GM12878 (cell line): ENCODE results near the gene CD200R1. TPM values are rescaled to one million over a fixed set of nuclear protein-coding genes. Genes with fewer than 3 reads are reported as not detected.
A peak's percentile ranks its signal among the peaks of the same experiment; 100 is the strongest.

Experiments
- ATAC-seq: fragments of 200-7000 bp; cut with Tn5 transposase; 3 replicates; pipeline ENCODE4 v1.9.1; 2020; ENCODE audit warnings: mild to moderate bottlenecking, moderate library complexity
- BruUV-seq: library from RNA; stranded (reverse); fragments of 400-500 nt; replicated peaks from 2 replicates; lab custom pipeline; 2021; lab: Mats Ljungman, UMichigan
- CTCF ChIA-PET: fragments of 300-600 bp; sonication (Branson Sonifier 250); formaldehyde crosslinking; extraction: SDS; loops from one replicate; lab custom pipeline; 2021; ENCODE audit warnings: inconsistent platforms; lab: Yijun Ruan, JAX
- POLR2A ChIA-PET: fragments of 350-600 bp; formaldehyde crosslinking; extraction: SDS; loops from one replicate; lab custom pipeline; 2021; ENCODE audit warnings: inconsistent platforms; lab: Charles Lee
- RAD21 ChIA-PET: fragments of 300-600 bp; sonication (Branson Sonifier 250); formaldehyde crosslinking; loops from one replicate; lab custom pipeline; 2023; ENCODE audit warnings: antibody characterized with exemption; ENCODE audit not compliant: unreplicated experiment; lab: Charles Lee
- SMC1A ChIA-PET: fragments of 300-600 bp; sonication (Branson Sonifier 250); formaldehyde crosslinking; loops from one replicate; lab custom pipeline; 2023; ENCODE audit not compliant: unreplicated experiment, uncharacterized antibody; lab: Charles Lee
- DNase-seq: peaks from one replicate; pipeline ENCODE4 v3.0.0-alpha.2; 2011; ENCODE audit warnings: low read depth, low spot score
- FAIRE-seq: peaks from 3 replicates; lab custom pipeline; 2011; peaks lifted over from hg19 to GRCh38; lab: Jason Lieb, UNC
- H2AFZ ChIP-seq: 2 replicates; pipeline ENCODE4 v1.6.0; 2011; ENCODE audit warnings: low read depth, low read length, control low read depth; ENCODE audit not compliant: control insufficient read depth
- H3K27ac ChIP-seq: 2 replicates; pipeline ENCODE4 v1.5.1; 2011; ENCODE audit warnings: control low read depth; ENCODE audit not compliant: control insufficient read depth, insufficient read depth
- H3K27me3 ChIP-seq, 2 experiments: replicated peaks in 1 of 2; 2 replicates each; pipeline versions ENCODE4 v1.6.0 to v1.6.1; 2011; ENCODE audit warnings: low read length in 1 of 2; ENCODE audit not compliant: control insufficient read depth in 2 of 2, insufficient read depth in 2 of 2
- H3K36me3 ChIP-seq, 2 experiments: 2 replicates each; pipeline ENCODE4 v1.5.1; 2011; ENCODE audit warnings: low read length in 1 of 2; ENCODE audit not compliant: control insufficient read depth in 2 of 2, insufficient read depth in 2 of 2
- H3K4me1 ChIP-seq: 2 replicates; pipeline ENCODE4 v1.6.1; 2011; ENCODE audit warnings: mild to moderate bottlenecking, low read length, moderate library complexity, mixed read lengths; ENCODE audit not compliant: control insufficient read depth, insufficient read depth
- H3K4me2 ChIP-seq: 2 replicates; pipeline ENCODE4 v1.6.0; 2011; ENCODE audit warnings: control low read depth; ENCODE audit not compliant: control insufficient read depth, insufficient read depth
- H3K4me3 ChIP-seq: fragments of 200-600 bp; sonication (generic); 2 replicates; pipeline ENCODE4 v1.5.1; 2016
- H3K79me2 ChIP-seq: 2 replicates; pipeline ENCODE4 v1.6.0; 2011; ENCODE audit warnings: low read length; ENCODE audit not compliant: control insufficient read depth, insufficient read depth
- H3K9ac ChIP-seq: 2 replicates; pipeline ENCODE4 v1.8.0; 2011; ENCODE audit warnings: low read length, control low read depth, mixed read lengths; ENCODE audit not compliant: control insufficient read depth, insufficient read depth
- H3K9me3 ChIP-seq: replicated peaks from 3 replicates; pipeline ENCODE4 v1.5.1; 2011; ENCODE audit warnings: mild to moderate bottlenecking, low read length; ENCODE audit not compliant: control insufficient read depth, insufficient read depth
- H4K20me1 ChIP-seq: 2 replicates; pipeline ENCODE4 v1.6.0; 2011; ENCODE audit not compliant: control insufficient read depth, insufficient read depth
- ATF2 ChIP-seq: IDR thresholded peaks from 2 replicates; pipeline ENCODE4 v1.6.1; 2012; ENCODE audit warnings: low read length, inconsistent platforms
- BCL3 ChIP-seq: IDR thresholded peaks from 2 replicates; pipeline ENCODE4 v1.6.1; 2011; ENCODE audit warnings: borderline replicate concordance, low read depth, mild to moderate bottlenecking, moderate library complexity, low read length; ENCODE audit not compliant: insufficient read depth, poor library complexity, severe bottlenecking
- CREB1 ChIP-seq: IDR thresholded peaks from 2 replicates; pipeline ENCODE4 v1.6.1; 2012; ENCODE audit warnings: low read depth, mild to moderate bottlenecking, inconsistent platforms
- CTCF ChIP-seq, 3 experiments: IDR thresholded peaks in 2 of 3; conservative IDR thresholded peaks in 1 of 3; 2 replicates each; pipeline ENCODE4 v1.5.1; 2011; ENCODE audit warnings: low read depth in 3 of 3, low read length in 3 of 3, mild to moderate bottlenecking in 3 of 3, control low read depth in 2 of 3, moderate library complexity in 2 of 3, inconsistent platforms in 1 of 3, mixed read lengths in 1 of 3; ENCODE audit not compliant: control insufficient read depth in 2 of 3, insufficient read depth in 1 of 3; ENCODE audit errors: extremely low read depth in 1 of 3
- HDAC6 ChIP-seq: fragments of 200-600 bp; sonication (generic); IDR thresholded peaks from one replicate; pipeline ENCODE4 v1.8.0; 2017; ENCODE audit warnings: antibody characterized with exemption; ENCODE audit not compliant: unreplicated experiment
- MYB ChIP-seq: fragments of 150-350 bp; IDR thresholded peaks from 2 replicates; pipeline ENCODE4 v1.6.1; 2014; ENCODE audit warnings: mild to moderate bottlenecking, low read depth, low read length, borderline replicate concordance
- NFYB ChIP-seq: IDR thresholded peaks from 2 replicates; pipeline ENCODE4 v1.6.1; 2011; ENCODE audit warnings: low read depth, mild to moderate bottlenecking, low read length, improper control_type of control experiment, moderate library complexity; ENCODE audit not compliant: insufficient read depth
- SP1 ChIP-seq: IDR thresholded peaks from one replicate; pipeline ENCODE4 v1.6.1; 2011; ENCODE audit warnings: low read depth, low read length
- SPI1 ChIP-seq: IDR thresholded peaks from 2 replicates; pipeline ENCODE4 v1.6.1; 2011; ENCODE audit warnings: low read depth, mild to moderate bottlenecking, low read length, moderate library complexity, borderline replicate concordance; ENCODE audit not compliant: insufficient read depth
- WGBS: methylation state at CpG from one replicate; pipeline ENCODE4 v1.1.6; 2016; ENCODE audit warnings: low lambda C conversion rate; ENCODE audit not compliant: insufficient replicate concordance, insufficient coverage; ENCODE audit errors: missing lambda C conversion rate; 5-methylcytosine and 5-hydroxymethylcytosine counted together
- in situ Hi-C: fragments of 300-500 bp; cut with MboI; formaldehyde crosslinking; loops from 9 replicates; pipeline ENCODE4 v1.14.3; 2018; ENCODE audit warnings: mixed read lengths
- intact Hi-C: fragments of 100-400 bp; cut with micrococcal nuclease; formaldehyde crosslinking; loops from one replicate; pipeline ENCODE4 v1.14.2; 2022; ENCODE audit not compliant: unreplicated experiment
- polyA plus RNA-seq, 11 experiments: library from polyadenylated mRNA; depleted of rRNA in 4 of 11; unstranded in 6 of 11; stranded (reverse) in 5 of 11; fragments of >200 nt; fragmentation: Nextera tagmentation in 4 of 11; fragmentation: Illumina TruSeq in 1 of 11; extraction: Ambion mirVana in 4 of 11; extraction: Trizol in 1 of 11; gene quantifications; 1 replicate in 1 of 11; 2 replicates in 10 of 11; pipeline versions ENCODE4 v1.2.1 to v1.2.3, GENCODE V29; 2011 to 2016; ENCODE audit warnings: inconsistent platforms in 2 of 11, missing spikeins in 2 of 11, low read depth in 1 of 11
- total RNA-seq, 4 experiments: library from RNA; depleted of rRNA in 3 of 4; stranded (reverse); fragments of >200 nt in 3 of 4; fragmentation: Illumina TruSeq in 1 of 4; extraction: Trizol in 1 of 4; gene quantifications; 2 replicates each; pipeline versions ENCODE4 v1.2.1 to v1.2.3, GENCODE V29; 2013 to 2021

Gene CD200R1
- total and polyA plus RNA-seq, 10 of the 15 experiments (the other 5 are each of a cell fraction or from before 2014, with no cell fraction given): 0.15 to 1.1 (median 0.88) TPM

DNA sequence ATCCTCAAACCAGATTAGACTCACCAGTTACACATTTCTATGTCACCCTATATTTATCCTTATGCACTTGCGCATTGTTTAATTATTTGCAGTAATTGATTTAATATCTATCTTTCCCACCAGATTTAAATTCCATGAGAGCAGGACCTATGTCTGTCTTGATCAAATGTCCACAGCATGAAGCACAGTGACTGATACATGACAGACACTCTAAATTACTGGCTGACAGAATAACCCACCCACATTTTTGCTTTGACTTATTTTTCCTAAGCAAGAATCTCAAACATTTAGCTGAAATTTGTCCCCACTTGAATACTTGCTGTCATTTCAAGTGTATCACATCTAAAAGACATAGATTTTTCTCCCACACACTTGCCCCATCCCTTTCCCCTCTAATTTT lies 7.5 kb downstream of the CD200R1 start:
- H3K4me3 ChIP-seq: no peak overlapping the region
- 100% methylated on average over 1 of the region's 1 CpG for WGBS
- H3K9me3 ChIP-seq: peaks cover 11% of the 10 kb centered on the region
- no peak overlapping the region; the same call in 1 of the 2 replicates for H2AFZ ChIP-seq
- H3K9ac ChIP-seq: no peak overlapping the region
- ChIA-PET CTCF (interaction anchor here (0.6 to 5.0 kb wide), 4 partner anchors 12 to 372 kb away, joined by 3 to 26 read pairs (median 10); no protein-coding TSS in a partner anchor), SMC1A (interaction anchor here (0.6 to 4.6 kb wide), 18 partner anchors 8 to 381 kb away, joined by 3 to 26 read pairs (median 3); partner anchors contain the start of gene CD200R1), RAD21 (interaction anchor here (0.9 to 3.3 kb wide), 6 partner anchors 12 to 321 kb away, joined by 3 to 14 read pairs (median 7); no protein-coding TSS in a partner anchor), POLR2A (no interaction called here)
- peaks cover 25% of the 10 kb centered on the region for H3K4me1 ChIP-seq
- H3K4me2 ChIP-seq: peak overlapping the region; percentile 60
- no peak for TF ChIP-seq MYB
- TF ChIP-seq NFYB: no peak
- TF ChIP-seq CREB1: no peak
- TF ChIP-seq CTCF (IDR thresholded peaks at IDR 0.05 in 2 of 3, conservative IDR thresholded peaks at IDR 0.05 in 1 of 3; ENCODE audit: control insufficient read depth in 2 of 3, extremely low read depth in 1 of 3, insufficient read depth in 1 of 3, low read depth in 3 of 3, low read length in 3 of 3): no peak
- no peak for TF ChIP-seq ATF2
- TF ChIP-seq SP1: no peak
- TF ChIP-seq BCL3: no peak
- no peak for TF ChIP-seq HDAC6
- TF ChIP-seq SPI1: no peak
- no peak for FAIRE-seq
- no peak for DNase-seq
- no peaks in the 10 kb centered on the region; the same call in none of the 2 replicates for H3K79me2 ChIP-seq
- H4K20me1 ChIP-seq: no peaks in the 10 kb centered on the region
- peak overlapping the region; percentile 31; the same call in 1 of the 2 replicates for H3K27ac ChIP-seq
- in situ Hi-C loops: no loop called here
- H3K36me3 ChIP-seq: no peaks in the 10 kb centered on the region
- H3K27me3 ChIP-seq: no peaks in the 10 kb centered on the region
- intact Hi-C loops: no loop called here
- peak; percentile 18; the same call in 1 of the 3 replicates for ATAC-seq
- BruUV-seq: no TSS peak
